ENCODE results near the gene PLPP6.

GRCh38 chr9:4620057-4620765 is 41.9 kb upstream of the PLPP6 start:
- TF ChIP-seq CTCF (conservative IDR thresholded peaks at IDR 0.05 in 1 of 2, IDR thresholded peaks at IDR 0.05 in 1 of 2; ENCODE audit: extremely low read depth in 1 of 2, insufficient read depth in 1 of 2, low read depth in 1 of 2, low read length in 2 of 2) (no peak), EZH2 (IDR thresholded peaks at IDR 0.05; ENCODE audit: borderline replicate concordance, low read length) (no peak)
